ENCODE measurements around the gene CPEB3. TPM values are rescaled to one million over a fixed set of nuclear protein-coding genes. Genes with fewer than 3 reads are reported as not detected.
A peak's percentile ranks its signal among the peaks of the same experiment; 100 is the strongest.

Gene CPEB3
- total and polyA plus RNA-seq, 10 donors: 1.0 to 10.1 (median 7.3) TPM

DNA sequence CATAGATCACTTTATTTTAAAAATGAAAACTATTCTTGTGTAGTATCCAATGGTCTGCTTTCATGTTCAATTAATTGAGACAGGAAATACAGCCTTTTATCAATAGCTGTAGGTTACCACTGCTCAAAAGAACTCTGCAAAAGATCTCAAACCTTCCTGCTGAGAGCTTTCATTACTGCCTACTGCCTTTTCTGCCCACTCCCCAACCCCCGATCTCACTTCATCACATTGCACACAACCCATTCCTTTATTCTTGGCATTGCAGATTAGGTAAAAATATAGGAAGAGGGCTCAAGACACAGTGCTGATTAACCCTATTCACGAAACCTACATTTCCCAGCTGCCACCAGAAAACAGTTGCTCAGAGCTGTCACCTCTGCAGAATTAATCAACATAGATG is 195.9 kb downstream of the CPEB3 start:
- intact Hi-C loops (cut with DNase I; ENCODE audit: low total_unique reads): no loop called here
- H3K9me3 ChIP-seq: no peaks in the 10 kb centered on the region
- TF ChIP-seq, protein P1, sequence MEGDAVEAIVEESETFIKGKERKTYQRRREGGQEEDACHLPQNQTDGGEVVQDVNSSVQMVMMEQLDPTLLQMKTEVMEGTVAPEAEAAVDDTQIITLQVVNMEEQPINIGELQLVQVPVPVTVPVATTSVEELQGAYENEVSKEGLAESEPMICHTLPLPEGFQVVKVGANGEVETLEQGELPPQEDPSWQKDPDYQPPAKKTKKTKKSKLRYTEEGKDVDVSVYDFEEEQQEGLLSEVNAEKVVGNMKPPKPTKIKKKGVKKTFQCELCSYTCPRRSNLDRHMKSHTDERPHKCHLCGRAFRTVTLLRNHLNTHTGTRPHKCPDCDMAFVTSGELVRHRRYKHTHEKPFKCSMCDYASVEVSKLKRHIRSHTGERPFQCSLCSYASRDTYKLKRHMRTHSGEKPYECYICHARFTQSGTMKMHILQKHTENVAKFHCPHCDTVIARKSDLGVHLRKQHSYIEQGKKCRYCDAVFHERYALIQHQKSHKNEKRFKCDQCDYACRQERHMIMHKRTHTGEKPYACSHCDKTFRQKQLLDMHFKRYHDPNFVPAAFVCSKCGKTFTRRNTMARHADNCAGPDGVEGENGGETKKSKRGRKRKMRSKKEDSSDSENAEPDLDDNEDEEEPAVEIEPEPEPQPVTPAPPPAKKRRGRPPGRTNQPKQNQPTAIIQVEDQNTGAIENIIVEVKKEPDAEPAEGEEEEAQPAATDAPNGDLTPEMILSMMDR (IDR thresholded peaks at IDR 0.05 in 8 of 11, conservative IDR thresholded peaks at IDR 0.05 in 3 of 11): no peak
- TF ChIP-seq POLR2A (IDR thresholded peaks at IDR 0.05): no peak
- TF ChIP-seq POLR2AphosphoS5 (IDR thresholded peaks at IDR 0.05): no peak
- H3K36me3 ChIP-seq: no peaks in the 10 kb centered on the region
- H3K27me3 ChIP-seq (replicated peaks in 1 of 7): no peaks in the 10 kb centered on the region
- WGBS, 5 donors: 92 to 99% (median 94%) methylated on average over 2 of the region's 2 CpGs
- H3K4me1 ChIP-seq: no peaks in the 10 kb centered on the region
- no peak overlapping the region for H3K27ac ChIP-seq
- no peak overlapping the region for H3K4me3 ChIP-seq
- no peak for DNase-seq

DNA sequence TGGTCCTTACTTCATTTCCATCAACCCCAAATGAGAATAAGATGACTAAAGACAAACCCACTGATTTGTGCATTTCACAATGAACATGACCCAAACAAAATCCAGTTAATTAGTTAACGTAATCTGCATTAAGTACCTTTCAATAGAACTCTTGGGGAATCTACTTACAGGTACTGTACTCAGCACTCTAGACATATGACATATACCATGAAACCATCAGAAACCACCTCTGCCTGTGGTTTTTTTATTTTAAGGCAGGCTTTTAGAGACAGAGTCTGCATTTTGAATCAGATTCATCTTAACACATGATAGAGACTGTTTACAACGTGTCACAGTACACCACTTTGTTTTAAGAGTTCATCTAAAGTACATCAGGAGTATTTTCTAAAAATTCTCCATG is 198.9 kb downstream of the CPEB3 start:
- DNase-seq: no peak
- no peaks in the 10 kb centered on the region for H3K27me3 ChIP-seq (replicated peaks in 1 of 7)
- peaks cover 0 to 10% (median 7%) of the 10 kb centered on the region in 6 donors for H3K4me1 ChIP-seq
- no peak overlapping the region for H3K4me3 ChIP-seq
- H3K27ac ChIP-seq: no peak overlapping the region
- H3K9me3 ChIP-seq: no peaks in the 10 kb centered on the region
- WGBS, 5 donors: 61 to 84% (median 75%) methylated on average over 2 of the region's 2 CpGs
- intact Hi-C loops (cut with DNase I; ENCODE audit: low total_unique reads): no loop called here
- TF ChIP-seq, protein P1 (IDR thresholded peaks at IDR 0.05 in 8 of 11, conservative IDR thresholded peaks at IDR 0.05 in 3 of 11): no peak
- TF ChIP-seq POLR2AphosphoS5 (IDR thresholded peaks at IDR 0.05) (no peak), POLR2A (IDR thresholded peaks at IDR 0.05) (no peak)
- no peaks in the 10 kb centered on the region for H3K36me3 ChIP-seq

DNA sequence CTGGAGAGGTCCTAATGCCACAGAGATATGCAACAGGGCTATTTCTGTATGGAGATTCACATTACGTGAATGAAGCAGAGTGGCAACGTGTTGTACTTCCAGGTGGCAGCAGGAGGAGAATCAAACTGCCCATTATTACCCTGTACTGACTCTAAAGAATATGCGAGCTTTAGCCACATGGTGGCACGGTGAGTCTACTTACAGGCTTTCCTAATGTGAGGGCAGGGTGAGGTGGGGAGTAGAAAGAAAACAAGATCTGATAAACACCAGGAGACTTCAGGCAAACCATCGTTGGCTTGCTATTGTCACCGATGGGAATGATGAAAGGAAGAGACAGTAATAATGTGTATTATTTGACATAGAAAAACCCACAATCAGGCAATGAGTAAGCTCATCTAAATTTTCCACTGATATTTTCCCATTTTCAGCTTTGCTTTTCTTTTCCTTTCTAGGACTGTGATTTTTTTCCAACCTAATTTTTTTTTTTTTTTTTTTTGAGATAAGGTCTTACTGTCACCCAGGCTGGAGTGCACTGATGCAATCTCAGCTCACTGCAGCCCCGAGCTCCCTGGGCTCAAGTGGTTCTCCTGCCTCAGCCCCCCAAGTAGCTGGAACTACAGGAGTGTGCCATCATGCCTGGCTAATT is 203.0 kb downstream of the CPEB3 start:
- intact Hi-C loops (cut with DNase I; ENCODE audit: low total_unique reads): loop anchor here (2.0 to 5.0 kb wide), 2 partner anchors 204 to 347 kb away; partner anchors contain the start of genes CPEB3 and MARCHF5
- 17 to 20% (median 19%) methylated on average over 7 of the region's 7 CpGs for WGBS, 5 donors
- TF ChIP-seq, protein P1 (IDR thresholded peaks at IDR 0.05 in 8 of 11, conservative IDR thresholded peaks at IDR 0.05 in 3 of 11): peak; percentile 49 to 94 (median 74)
- no peak for TF ChIP-seq POLR2A (IDR thresholded peaks at IDR 0.05)
- no peak overlapping the region for H3K4me3 ChIP-seq
- no peaks in the 10 kb centered on the region for H3K36me3 ChIP-seq
- H3K27ac ChIP-seq: no peak overlapping the region
- no peak for DNase-seq
- no peaks in the 10 kb centered on the region for H3K27me3 ChIP-seq (replicated peaks in 1 of 7)
- H3K9me3 ChIP-seq: no peaks in the 10 kb centered on the region
- peaks cover 0 to 15% (median 8%) of the 10 kb centered on the region in 6 donors for H3K4me1 ChIP-seq

DNA sequence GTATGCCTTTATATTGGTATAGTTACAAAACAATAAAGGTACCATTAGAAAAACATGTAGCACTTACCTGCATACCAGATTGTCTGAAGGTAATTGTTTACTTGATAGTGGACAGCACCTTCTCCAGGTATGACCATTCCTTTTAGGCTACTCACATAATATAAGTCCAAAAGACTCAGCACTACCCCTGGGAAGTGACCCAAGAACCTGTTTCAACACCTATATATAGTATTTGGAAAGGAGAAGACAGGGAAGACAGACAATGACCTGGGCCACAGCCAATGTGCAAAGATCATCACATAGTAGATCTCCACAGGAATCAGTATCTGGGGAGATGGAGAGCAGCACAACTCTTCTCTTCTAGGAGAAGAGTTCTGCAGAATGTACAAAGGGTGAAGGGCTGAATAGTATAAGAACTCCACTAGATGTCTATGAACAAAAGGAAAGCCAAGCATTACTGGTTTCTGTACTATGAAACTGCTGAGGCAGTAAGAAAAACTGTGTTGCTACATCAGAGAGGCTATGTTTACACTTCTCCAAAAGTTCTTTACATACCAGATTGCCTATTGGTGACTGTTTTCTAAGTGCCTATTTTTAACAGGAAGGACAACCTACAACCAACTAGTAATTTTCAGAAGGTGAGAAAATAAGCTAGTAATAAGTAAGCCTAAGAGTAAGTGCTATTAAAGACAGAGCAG is 208.1 kb downstream of the CPEB3 start:
- peaks cover 3 to 47% (median 20%) of the 10 kb centered on the region in 6 donors for H3K36me3 ChIP-seq
- TF ChIP-seq, protein P1 (IDR thresholded peaks at IDR 0.05 in 8 of 11, conservative IDR thresholded peaks at IDR 0.05 in 3 of 11): no peak
- TF ChIP-seq POLR2A (IDR thresholded peaks at IDR 0.05) (no peak), POLR2AphosphoS5 (IDR thresholded peaks at IDR 0.05) (no peak)
- H3K4me3 ChIP-seq: no peak overlapping the region
- intact Hi-C loops (cut with DNase I; ENCODE audit: low total_unique reads): no loop called here
- H3K4me1 ChIP-seq: peaks cover 0 to 13% (median 5%) of the 10 kb centered on the region in 6 donors
- DNase-seq: no peak
- no peaks in the 10 kb centered on the region for H3K9me3 ChIP-seq
- H3K27me3 ChIP-seq (replicated peaks in 1 of 7): no peaks in the 10 kb centered on the region
- H3K27ac ChIP-seq: peak overlapping the region in 3 of 8 donors; percentile 3 to 9 (median 9)
